HUES6 (cell line): Measurements from ENCODE around the gene LRTM2.

Source experiments
- H3K27ac ChIP-seq: 2 replicates; pipeline ENCODE4 v1.7.0; 2013; ENCODE audit warnings: low read depth, mild to moderate bottlenecking, low read length, inconsistent platforms
- H3K27me3 ChIP-seq: 2 replicates; pipeline ENCODE4 v1.6.1; 2013; ENCODE audit warnings: low read length; ENCODE audit not compliant: control insufficient read depth, insufficient read depth
- H3K36me3 ChIP-seq: 2 replicates; pipeline ENCODE4 v1.6.1; 2013; ENCODE audit warnings: low read length; ENCODE audit not compliant: control insufficient read depth, insufficient read depth
- H3K4me1 ChIP-seq: 2 replicates; pipeline ENCODE4 v1.6.1; 2013; ENCODE audit warnings: low read length; ENCODE audit not compliant: control insufficient read depth, insufficient read depth
- H3K4me3 ChIP-seq: 2 replicates; pipeline ENCODE4 v1.5.1; 2013; ENCODE audit warnings: low read depth, low read length
- H3K9ac ChIP-seq: one replicate; pipeline ENCODE4 v1.6.1; 2013; ENCODE audit warnings: mild to moderate bottlenecking, low read length
- H3K9me3 ChIP-seq: 2 replicates; pipeline ENCODE4 v1.6.1; 2013; ENCODE audit warnings: low read depth, low read length; ENCODE audit not compliant: control insufficient read depth, insufficient read depth

LRTM2 gene

GRCh38 chr12:1807087-1807860, 13.1 kb upstream of the LRTM2 start:
- Histone ChIP-seq H3K27me3 (no peaks in the 10 kb centered on the region), H3K27ac (no peak overlapping the region), H3K9ac (no peak overlapping the region), H3K9me3 (no peaks in the 10 kb centered on the region), H3K4me3 (no peak overlapping the region), H3K36me3 (no peaks in the 10 kb centered on the region), H3K4me1 (no peaks in the 10 kb centered on the region)

DNA sequence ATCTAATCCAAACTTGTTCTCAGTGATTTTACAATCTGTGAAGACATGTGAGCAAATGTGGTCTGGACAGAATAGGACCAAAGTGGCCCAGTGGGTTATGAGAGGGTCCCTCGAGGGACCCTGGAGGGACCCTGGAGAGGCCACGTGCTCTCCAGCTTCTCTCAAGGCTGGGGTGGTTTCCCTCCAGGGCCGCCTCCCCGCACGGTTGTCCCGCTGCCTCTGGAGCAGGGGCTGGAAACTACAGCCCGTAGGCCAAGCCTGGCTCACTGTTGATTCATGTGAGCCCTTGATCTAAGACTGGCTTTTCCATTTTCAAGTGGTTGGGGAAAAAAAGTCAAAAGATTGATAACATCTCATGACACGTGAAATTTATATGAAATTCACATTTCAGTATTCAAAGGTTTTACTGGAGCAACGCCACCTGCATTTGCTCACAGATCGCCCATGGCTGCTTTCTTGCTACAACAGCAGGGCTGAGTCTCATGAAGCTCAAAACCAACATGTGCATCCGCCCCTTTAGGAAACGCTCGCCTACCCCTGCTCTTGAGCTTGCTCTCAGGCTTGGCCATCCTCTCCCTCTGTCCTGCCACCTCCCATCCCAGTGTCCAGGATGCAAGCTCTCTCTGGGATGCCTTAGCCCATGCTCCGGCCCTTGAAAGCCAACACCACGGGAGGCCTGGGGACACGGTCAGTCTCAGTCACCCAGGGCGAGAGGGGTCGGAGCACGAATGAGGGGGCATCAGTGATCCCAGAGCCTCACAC, 12.1 kb upstream of the LRTM2 start:
- no peak overlapping the region for H3K9ac ChIP-seq
- H3K4me3 ChIP-seq, result no peak overlapping the region
- H3K27ac ChIP-seq, result no peak overlapping the region
- no peaks in the 10 kb centered on the region for H3K36me3 ChIP-seq
- H3K4me1 ChIP-seq, result no peaks in the 10 kb centered on the region
- H3K9me3 ChIP-seq, result no peaks in the 10 kb centered on the region
- no peaks in the 10 kb centered on the region for H3K27me3 ChIP-seq

DNA sequence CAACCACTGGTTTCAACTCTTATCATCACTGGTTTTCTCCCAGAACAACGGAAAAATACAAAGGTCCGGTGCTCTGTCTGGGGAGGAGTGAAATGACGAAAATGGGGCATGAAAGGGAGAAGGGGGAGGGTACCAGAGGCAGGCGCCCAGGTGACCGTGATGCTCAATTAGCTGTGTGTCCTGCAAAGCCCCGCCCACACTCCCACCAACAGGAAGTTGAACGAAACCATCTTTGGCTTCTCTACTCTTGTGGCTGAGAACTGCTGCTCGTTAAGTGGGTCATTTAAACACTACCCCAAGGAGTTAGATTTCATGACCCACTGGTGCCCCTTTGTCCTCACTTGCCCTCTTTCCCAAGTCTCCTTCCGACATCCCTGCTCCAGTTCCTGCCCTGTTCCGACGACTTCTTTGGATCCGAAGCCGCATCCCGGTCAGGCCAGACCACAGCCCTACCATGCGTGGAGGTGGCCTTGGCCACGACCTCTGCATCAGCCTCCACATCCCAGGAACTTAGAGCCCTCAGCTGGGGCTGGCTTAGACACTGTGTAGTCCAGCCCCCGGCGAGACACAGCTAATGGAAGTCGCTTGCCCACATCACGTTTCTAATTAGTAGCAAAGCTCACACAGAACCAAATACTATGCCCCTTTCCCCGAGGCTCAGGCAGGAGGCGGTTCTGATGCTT, 11.4 kb upstream of the LRTM2 start:
- Histone ChIP-seq H3K9ac (no peak overlapping the region), H3K4me3 (no peak overlapping the region), H3K36me3 (no peaks in the 10 kb centered on the region), H3K4me1 (no peaks in the 10 kb centered on the region), H3K27ac (no peak overlapping the region), H3K27me3 (no peaks in the 10 kb centered on the region), H3K9me3 (no peaks in the 10 kb centered on the region)

DNA sequence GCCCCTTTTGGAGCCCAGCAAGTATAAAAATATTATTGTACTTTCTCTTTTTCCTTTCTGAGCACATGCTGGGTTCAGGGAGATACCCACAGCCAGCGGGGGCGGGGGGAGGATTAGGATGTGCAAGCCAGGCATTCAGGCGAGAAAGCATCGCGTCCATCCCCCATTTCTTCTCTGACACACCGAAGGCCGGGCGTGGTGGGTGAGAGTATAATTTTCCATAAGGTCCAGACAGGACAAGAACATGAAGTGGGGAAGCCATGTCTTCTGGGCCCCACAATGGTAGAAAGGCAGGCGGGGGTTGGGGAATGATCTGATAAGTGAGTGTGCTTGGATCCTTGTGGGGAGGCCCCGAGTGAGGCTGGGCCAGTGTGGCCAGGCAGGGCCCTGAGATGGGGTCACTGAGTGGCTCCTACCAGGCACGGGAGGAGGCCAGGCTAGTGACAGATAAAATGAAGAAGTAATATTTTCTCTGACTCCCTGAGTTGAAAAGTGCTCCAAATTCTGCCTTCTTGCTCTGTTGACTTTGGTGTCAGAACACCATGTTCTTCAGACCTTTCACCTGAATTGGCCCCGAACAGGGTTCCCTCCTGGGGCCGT, 10.7 kb upstream of the LRTM2 start:
- Histone ChIP-seq H3K27me3 (no peaks in the 10 kb centered on the region), H3K4me1 (no peaks in the 10 kb centered on the region), H3K9ac (no peak overlapping the region), H3K27ac (no peak overlapping the region), H3K4me3 (no peak overlapping the region), H3K9me3 (no peaks in the 10 kb centered on the region), H3K36me3 (no peaks in the 10 kb centered on the region)

DNA sequence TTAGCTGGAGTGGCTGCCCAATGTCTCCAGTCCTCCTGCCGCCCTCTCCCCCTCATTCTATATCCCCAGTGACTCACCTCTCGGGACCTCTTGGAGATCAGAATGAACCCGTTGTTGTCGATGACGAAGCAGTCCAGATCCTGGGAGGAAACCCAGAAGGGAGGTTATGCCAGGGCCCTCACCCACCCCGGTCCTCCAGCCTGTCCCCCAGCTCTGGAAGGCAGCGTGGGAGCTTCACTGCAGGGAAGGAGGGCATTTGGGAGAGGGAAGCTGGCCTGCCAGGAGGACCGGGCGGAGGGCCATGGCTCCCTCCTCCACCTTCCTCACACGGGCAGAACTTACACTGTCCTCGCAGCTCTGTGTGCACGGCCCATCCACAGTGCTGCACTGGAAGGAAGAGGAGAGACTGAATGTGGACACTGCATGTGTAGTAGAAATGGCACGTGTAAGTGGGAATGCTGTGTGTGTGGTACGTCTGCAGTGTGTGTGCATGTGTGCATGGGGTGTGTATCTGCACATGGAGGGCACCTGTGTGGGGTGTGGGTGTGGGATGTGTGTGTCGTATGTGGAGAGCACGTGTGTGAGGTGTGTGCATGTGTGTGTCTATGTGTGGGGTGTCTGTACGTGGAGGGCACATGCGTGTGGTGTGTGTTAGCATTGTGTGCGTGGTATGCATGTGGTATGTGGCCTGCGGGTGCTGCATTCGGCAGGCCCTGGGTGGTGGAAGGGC, 10.0 kb upstream of the LRTM2 start:
- H3K4me1 ChIP-seq, result no peaks in the 10 kb centered on the region
- H3K4me3 ChIP-seq, result no peak overlapping the region
- H3K27me3 ChIP-seq, result no peaks in the 10 kb centered on the region
- H3K36me3 ChIP-seq, result no peaks in the 10 kb centered on the region
- H3K9ac ChIP-seq, result no peak overlapping the region
- no peaks in the 10 kb centered on the region for H3K9me3 ChIP-seq
- H3K27ac ChIP-seq, result no peak overlapping the region

DNA sequence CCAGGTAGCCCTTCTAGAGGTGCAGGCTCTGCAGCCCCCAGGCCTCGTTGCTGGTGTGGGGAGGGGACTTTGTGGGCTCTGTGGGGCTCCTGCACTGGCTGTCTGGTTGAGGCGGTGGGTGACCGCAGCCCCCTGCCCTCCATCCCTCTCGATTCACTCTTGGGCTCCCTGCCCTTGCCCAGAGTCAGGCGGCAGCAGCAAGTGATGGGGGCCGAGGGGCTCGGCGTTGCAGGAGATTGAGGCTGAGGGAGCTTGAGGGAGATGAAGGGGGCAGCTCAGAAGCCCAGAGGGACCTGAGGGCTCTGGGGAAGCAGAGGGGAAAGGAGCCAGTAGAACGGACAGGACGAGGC, 9.5 kb upstream of the LRTM2 start:
- 0 out of 2 replicates have a peak, but pooled peaks cover 1% of the 10 kb centered on the region for H3K27me3 ChIP-seq
- H3K27ac ChIP-seq, result no peak overlapping the region
- H3K4me3 ChIP-seq, result no peak overlapping the region
- no peaks in the 10 kb centered on the region for H3K36me3 ChIP-seq
- no peaks in the 10 kb centered on the region for H3K4me1 ChIP-seq
- H3K9ac ChIP-seq, result no peak overlapping the region
- no peaks in the 10 kb centered on the region for H3K9me3 ChIP-seq

DNA sequence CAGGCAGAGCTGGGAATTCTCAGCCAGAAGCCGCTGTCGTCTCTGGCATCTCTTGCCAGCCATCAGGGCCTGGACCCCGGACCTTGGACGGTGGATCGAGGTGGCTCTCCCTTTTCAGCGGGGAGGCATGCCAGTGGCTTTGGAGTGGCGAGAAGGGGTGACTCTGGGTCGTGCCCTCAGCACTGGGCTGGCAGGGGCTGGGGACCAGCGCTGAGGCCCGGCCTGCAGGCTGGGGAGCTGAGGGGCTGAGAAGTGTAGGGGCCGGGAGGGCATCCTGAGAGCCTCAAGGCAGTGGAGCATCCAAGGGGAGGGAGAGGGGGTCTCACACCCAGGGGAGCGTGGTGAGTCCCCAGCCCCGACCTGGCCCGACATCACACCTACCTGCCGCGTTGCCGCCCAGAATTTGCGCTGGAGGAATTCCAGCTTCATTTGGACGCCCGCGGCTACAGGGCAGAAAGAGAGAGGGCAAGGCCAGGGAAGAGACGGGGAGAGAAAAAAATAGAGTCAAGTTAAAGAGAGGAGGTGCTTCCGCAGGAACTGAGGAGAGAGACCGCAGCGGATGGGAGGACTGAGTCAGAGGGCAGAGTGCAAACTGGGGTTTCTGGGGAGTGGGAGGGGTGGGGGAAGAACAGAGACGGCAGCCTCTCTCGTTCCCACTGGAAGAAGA, 9.0 kb upstream of the LRTM2 start:
- H3K9ac ChIP-seq, result no peak overlapping the region
- no peaks in the 10 kb centered on the region for H3K4me1 ChIP-seq
- 0 out of 2 replicates have a peak, but pooled peaks cover 3% of the 10 kb centered on the region for H3K27me3 ChIP-seq
- no peaks in the 10 kb centered on the region for H3K36me3 ChIP-seq
- no peak overlapping the region for H3K4me3 ChIP-seq
- no peak overlapping the region for H3K27ac ChIP-seq
- H3K9me3 ChIP-seq, result no peaks in the 10 kb centered on the region

DNA sequence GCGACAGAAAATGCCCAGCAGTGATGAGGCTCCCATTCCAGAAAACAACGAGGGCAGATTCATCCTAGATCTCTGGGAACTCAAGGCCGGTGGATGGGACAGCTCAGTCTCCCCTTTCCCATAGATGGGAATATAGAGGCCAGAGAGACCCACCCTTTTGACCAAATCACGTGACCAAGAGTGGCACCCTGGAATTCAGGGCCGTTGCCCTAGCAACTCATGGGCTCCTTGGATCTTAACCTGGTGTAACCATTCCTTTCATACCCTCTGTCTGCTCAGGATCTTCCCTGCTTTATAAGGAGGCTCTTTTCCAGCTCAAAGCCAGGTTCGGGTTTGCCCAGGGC, 8.4 kb upstream of the LRTM2 start:
- Histone ChIP-seq H3K27me3 (0 out of 2 replicates have a peak, but pooled peaks cover 3% of the 10 kb centered on the region), H3K4me1 (no peaks in the 10 kb centered on the region), H3K36me3 (no peaks in the 10 kb centered on the region), H3K27ac (no peak overlapping the region), H3K4me3 (no peak overlapping the region), H3K9ac (no peak overlapping the region), H3K9me3 (peaks cover 4% of the 10 kb centered on the region)

- Histone ChIP-seq H3K9me3 (peaks cover 8% of the 10 kb centered on the region), H3K27me3 (0 out of 2 replicates have a peak, but pooled peaks cover 3% of the 10 kb centered on the region), H3K9ac (no peak overlapping the region), H3K4me1 (no peaks in the 10 kb centered on the region), H3K27ac (no peak overlapping the region), H3K4me3 (no peak overlapping the region), H3K36me3 (no peaks in the 10 kb centered on the region)
Measured at GRCh38 chr12:1812650-1813302, 7.6 kb upstream of the LRTM2 start.

GRCh38 chr12:1814266-1814665, 6.1 kb upstream of the LRTM2 start:
- Histone ChIP-seq H3K27me3 (peaks cover 8% of the 10 kb centered on the region), H3K4me3 (no peak overlapping the region), H3K36me3 (no peaks in the 10 kb centered on the region), H3K9me3 (peaks cover 8% of the 10 kb centered on the region), H3K27ac (no peak overlapping the region), H3K9ac (no peak overlapping the region), H3K4me1 (no peaks in the 10 kb centered on the region)
